ENCODE results near the gene TEP1. TPM values are rescaled to one million over a fixed set of nuclear protein-coding genes. Genes with fewer than 3 reads are reported as not detected.
"Not testable (repeated sequence)": the region's sequence is repeated elsewhere in the genome, so short reads cannot be mapped to it uniquely, and the experiment has no call there.

Gene TEP1
- total RNA-seq, 1 experiment from 2014 or later = 20.4 TPM

GRCh38 chr14:20376071-20376588 is 37.2 kb downstream of the TEP1 start:
- POLR2A ChIA-PET = no interaction called here
- DNase-seq (ENCODE audit: unreplicated experiment) = no peak
- Mint-ChIP-seq H3K9me3 (ENCODE audit: unreplicated experiment) (no peaks in the 10 kb centered on the region), H3K36me3 (ENCODE audit: insufficient read depth, unreplicated experiment) (peaks cover 53% of the 10 kb centered on the region), H3K27ac (ENCODE audit: low read depth, unreplicated experiment) (no peak overlapping the region), H3K27me3 (ENCODE audit: insufficient read depth, unreplicated experiment) (no peaks in the 10 kb centered on the region), H3K4me1 (ENCODE audit: insufficient read depth, unreplicated experiment) (no peaks in the 10 kb centered on the region), H3K4me3 (ENCODE audit: unreplicated experiment) (no peak overlapping the region)
- CTCF ChIA-PET = interaction anchor here (1.1 kb wide), 1 partner anchor 15 kb away, joined by 3 read pairs; no protein-coding TSS in a partner anchor
- TF ChIP-seq, protein P1, sequence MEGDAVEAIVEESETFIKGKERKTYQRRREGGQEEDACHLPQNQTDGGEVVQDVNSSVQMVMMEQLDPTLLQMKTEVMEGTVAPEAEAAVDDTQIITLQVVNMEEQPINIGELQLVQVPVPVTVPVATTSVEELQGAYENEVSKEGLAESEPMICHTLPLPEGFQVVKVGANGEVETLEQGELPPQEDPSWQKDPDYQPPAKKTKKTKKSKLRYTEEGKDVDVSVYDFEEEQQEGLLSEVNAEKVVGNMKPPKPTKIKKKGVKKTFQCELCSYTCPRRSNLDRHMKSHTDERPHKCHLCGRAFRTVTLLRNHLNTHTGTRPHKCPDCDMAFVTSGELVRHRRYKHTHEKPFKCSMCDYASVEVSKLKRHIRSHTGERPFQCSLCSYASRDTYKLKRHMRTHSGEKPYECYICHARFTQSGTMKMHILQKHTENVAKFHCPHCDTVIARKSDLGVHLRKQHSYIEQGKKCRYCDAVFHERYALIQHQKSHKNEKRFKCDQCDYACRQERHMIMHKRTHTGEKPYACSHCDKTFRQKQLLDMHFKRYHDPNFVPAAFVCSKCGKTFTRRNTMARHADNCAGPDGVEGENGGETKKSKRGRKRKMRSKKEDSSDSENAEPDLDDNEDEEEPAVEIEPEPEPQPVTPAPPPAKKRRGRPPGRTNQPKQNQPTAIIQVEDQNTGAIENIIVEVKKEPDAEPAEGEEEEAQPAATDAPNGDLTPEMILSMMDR (IDR thresholded peaks at IDR 0.05; ENCODE audit: unreplicated experiment) = no peak
- BruUV-seq (replicated peaks) = no TSS peak
- intact Hi-C loops (cut with micrococcal nuclease) = no loop called here

GRCh38 chr14:20375471-20375870 is 37.8 kb downstream of the TEP1 start:
- Mint-ChIP-seq H3K36me3 (ENCODE audit: insufficient read depth, unreplicated experiment) (peaks cover 57% of the 10 kb centered on the region), H3K9me3 (ENCODE audit: unreplicated experiment) (no peaks in the 10 kb centered on the region), H3K4me3 (ENCODE audit: unreplicated experiment) (no peak overlapping the region), H3K4me1 (ENCODE audit: insufficient read depth, unreplicated experiment) (no peaks in the 10 kb centered on the region), H3K27me3 (ENCODE audit: insufficient read depth, unreplicated experiment) (no peaks in the 10 kb centered on the region), H3K27ac (ENCODE audit: low read depth, unreplicated experiment) (no peak overlapping the region)
- DNase-seq (ENCODE audit: unreplicated experiment) = no peak
- POLR2A ChIA-PET = no interaction called here
- TF ChIP-seq, protein P1 (IDR thresholded peaks at IDR 0.05; ENCODE audit: unreplicated experiment) = no peak
- BruUV-seq (replicated peaks) = no TSS peak
- intact Hi-C loops (cut with micrococcal nuclease) = no loop called here
- CTCF ChIA-PET = interaction anchor here (1.1 kb wide), 1 partner anchor 14 kb away, joined by 3 read pairs; no protein-coding TSS in a partner anchor

GRCh38 chr14:20372796-20373195 is 40.5 kb downstream of the TEP1 start:
- TF ChIP-seq, protein P1 (IDR thresholded peaks at IDR 0.05; ENCODE audit: unreplicated experiment) = no peak

GRCh38 chr14:20365928-20366327 is 47.4 kb downstream of the TEP1 start:
- intact Hi-C loops (cut with micrococcal nuclease) = no loop called here
- POLR2A ChIA-PET = interaction anchor here (0.5 to 1.7 kb wide), 2 partner anchors 45 to 277 kb away, joined by 3 to 4 read pairs; no protein-coding TSS in a partner anchor
- no TSS peak for BruUV-seq (replicated peaks)

More at GRCh38 chr14:20372796-20373195, 40.5 kb downstream of the TEP1 start:
- peaks cover 69% of the 10 kb centered on the region for H3K36me3 Mint-ChIP-seq (ENCODE audit: insufficient read depth, unreplicated experiment)
- no peak for DNase-seq (ENCODE audit: unreplicated experiment)
- CTCF ChIA-PET = no interaction called here
- H3K9me3 Mint-ChIP-seq (ENCODE audit: unreplicated experiment) = no peaks in the 10 kb centered on the region
- no peak overlapping the region for H3K27ac Mint-ChIP-seq (ENCODE audit: low read depth, unreplicated experiment)
- BruUV-seq (replicated peaks) = no TSS peak
- POLR2A ChIA-PET = no interaction called here
- no peak overlapping the region for H3K4me3 Mint-ChIP-seq (ENCODE audit: unreplicated experiment)
- intact Hi-C loops (cut with micrococcal nuclease) = no loop called here
- no peaks in the 10 kb centered on the region for H3K27me3 Mint-ChIP-seq (ENCODE audit: insufficient read depth, unreplicated experiment)
- H3K4me1 Mint-ChIP-seq (ENCODE audit: insufficient read depth, unreplicated experiment) = no peaks in the 10 kb centered on the region

DNA sequence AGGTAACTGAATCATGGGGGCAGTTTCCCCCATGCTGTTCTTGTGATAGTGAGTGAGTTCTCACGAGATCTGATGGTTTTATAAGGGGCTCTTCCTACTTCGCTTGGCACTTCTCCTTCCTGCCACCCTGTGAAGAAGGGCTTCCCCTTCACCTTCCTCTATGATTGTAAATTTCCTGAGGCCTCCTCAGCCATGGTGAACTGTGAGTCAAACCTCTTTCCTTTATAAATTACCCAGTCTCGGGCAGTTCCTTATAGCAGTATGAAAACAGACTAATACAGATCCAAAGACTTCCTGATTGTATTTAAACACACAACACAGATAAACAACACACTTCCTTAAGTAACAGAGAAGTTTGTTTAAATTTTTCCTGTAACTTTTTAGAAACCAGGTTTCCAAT is 54.8 kb downstream of the TEP1 start:
- H3K4me1 Mint-ChIP-seq (ENCODE audit: insufficient read depth, unreplicated experiment); POLR2A ChIA-PET; H3K4me3 Mint-ChIP-seq (ENCODE audit: unreplicated experiment); CTCF ChIA-PET; H3K9me3 Mint-ChIP-seq (ENCODE audit: unreplicated experiment); H3K27me3 Mint-ChIP-seq (ENCODE audit: insufficient read depth, unreplicated experiment); DNase-seq (ENCODE audit: unreplicated experiment); BruUV-seq (replicated peaks); H3K27ac Mint-ChIP-seq (ENCODE audit: low read depth, unreplicated experiment); intact Hi-C loops (cut with micrococcal nuclease): not testable (repeated sequence)
- H3K36me3 Mint-ChIP-seq (ENCODE audit: insufficient read depth, unreplicated experiment) = peaks cover 64% of the 10 kb centered on the region

More at GRCh38 chr14:20365928-20366327, 47.4 kb downstream of the TEP1 start:
- CTCF ChIA-PET = no interaction called here
- H3K27ac Mint-ChIP-seq (ENCODE audit: low read depth, unreplicated experiment) = no peak overlapping the region
- TF ChIP-seq, protein P1 (IDR thresholded peaks at IDR 0.05; ENCODE audit: unreplicated experiment) = no peak
- no peak overlapping the region for H3K4me3 Mint-ChIP-seq (ENCODE audit: unreplicated experiment)
- DNase-seq (ENCODE audit: unreplicated experiment) = no peak
- H3K36me3 Mint-ChIP-seq (ENCODE audit: insufficient read depth, unreplicated experiment) = peaks cover 62% of the 10 kb centered on the region
- no peaks in the 10 kb centered on the region for H3K4me1 Mint-ChIP-seq (ENCODE audit: insufficient read depth, unreplicated experiment)
- no peaks in the 10 kb centered on the region for H3K9me3 Mint-ChIP-seq (ENCODE audit: unreplicated experiment)
- H3K27me3 Mint-ChIP-seq (ENCODE audit: insufficient read depth, unreplicated experiment) = no peaks in the 10 kb centered on the region

All from MCF 10A (cell line).